ENCODE data around the gene LMO1. TPM values are rescaled to one million over a fixed set of nuclear protein-coding genes. Genes with fewer than 3 reads are reported as not detected.

LMO1 gene
- total RNA-seq, 2 experiments from 2014 or later, result not detected

DNA sequence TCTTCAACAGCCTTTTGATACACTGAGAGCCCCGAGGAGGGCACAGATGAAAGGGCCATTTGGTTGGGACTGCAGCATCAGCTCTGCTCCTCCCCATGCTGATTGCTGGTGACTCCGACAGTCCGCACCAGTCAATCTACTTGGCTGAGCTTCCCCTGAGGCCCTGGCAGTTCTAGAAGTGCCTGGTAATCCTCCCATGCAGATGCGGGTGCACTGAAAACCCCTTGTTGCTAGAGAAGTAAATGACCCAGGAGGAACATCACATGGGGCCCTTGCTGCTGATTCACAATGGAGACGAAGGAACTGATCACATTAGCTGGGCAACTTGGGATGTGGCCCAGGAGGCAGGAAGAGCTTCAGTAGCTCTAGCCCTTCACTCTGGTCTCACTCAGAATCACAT lies 59.7 kb downstream of the LMO1 start:
- no peak overlapping the region for H3K4me2 ChIP-seq (ENCODE audit: low read length)
- no peak overlapping the region for H3K4me3 ChIP-seq (ENCODE audit: low read depth, low read length, poor library complexity, severe bottlenecking)
- H3K9me2 ChIP-seq (ENCODE audit: insufficient read depth, low read length), result no peaks in the 10 kb centered on the region
- POLR2A ChIA-PET, result no interaction called here
- H3K27ac ChIP-seq (ENCODE audit: low read depth, low read length, poor library complexity, severe bottlenecking), result no peak overlapping the region
- intact Hi-C loops (cut with micrococcal nuclease; ENCODE audit: unreplicated experiment), result no loop called here
- no peak overlapping the region for H2AFZ ChIP-seq (ENCODE audit: low read length)
- CTCF ChIA-PET (ENCODE audit: unreplicated experiment), result no interaction called here
- H4K20me1 ChIP-seq (ENCODE audit: insufficient read depth, low read length), result no peaks in the 10 kb centered on the region
- H3K9me3 ChIP-seq (ENCODE audit: low read length), result no peaks in the 10 kb centered on the region
- no peaks in the 10 kb centered on the region for H3K36me3 ChIP-seq (ENCODE audit: insufficient read depth, low read length)
- no peak for TF ChIP-seq EZH2phosphoT487 (IDR thresholded peaks at IDR 0.05; ENCODE audit: borderline replicate concordance, low read depth, low read length)
- TF ChIP-seq, protein P1, sequence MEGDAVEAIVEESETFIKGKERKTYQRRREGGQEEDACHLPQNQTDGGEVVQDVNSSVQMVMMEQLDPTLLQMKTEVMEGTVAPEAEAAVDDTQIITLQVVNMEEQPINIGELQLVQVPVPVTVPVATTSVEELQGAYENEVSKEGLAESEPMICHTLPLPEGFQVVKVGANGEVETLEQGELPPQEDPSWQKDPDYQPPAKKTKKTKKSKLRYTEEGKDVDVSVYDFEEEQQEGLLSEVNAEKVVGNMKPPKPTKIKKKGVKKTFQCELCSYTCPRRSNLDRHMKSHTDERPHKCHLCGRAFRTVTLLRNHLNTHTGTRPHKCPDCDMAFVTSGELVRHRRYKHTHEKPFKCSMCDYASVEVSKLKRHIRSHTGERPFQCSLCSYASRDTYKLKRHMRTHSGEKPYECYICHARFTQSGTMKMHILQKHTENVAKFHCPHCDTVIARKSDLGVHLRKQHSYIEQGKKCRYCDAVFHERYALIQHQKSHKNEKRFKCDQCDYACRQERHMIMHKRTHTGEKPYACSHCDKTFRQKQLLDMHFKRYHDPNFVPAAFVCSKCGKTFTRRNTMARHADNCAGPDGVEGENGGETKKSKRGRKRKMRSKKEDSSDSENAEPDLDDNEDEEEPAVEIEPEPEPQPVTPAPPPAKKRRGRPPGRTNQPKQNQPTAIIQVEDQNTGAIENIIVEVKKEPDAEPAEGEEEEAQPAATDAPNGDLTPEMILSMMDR (conservative IDR thresholded peaks at IDR 0.05; ENCODE audit: low read length), result no peak
- H3K4me1 ChIP-seq (ENCODE audit: insufficient read depth, low read length, poor library complexity, severe bottlenecking), result no peaks in the 10 kb centered on the region
- BruUV-seq (replicated peaks), result no TSS peak
- DNase-seq (ENCODE audit: low spot score), result no peak
- no peaks in the 10 kb centered on the region for H3K79me2 ChIP-seq (ENCODE audit: insufficient read depth, low read depth, low read length)

DNA sequence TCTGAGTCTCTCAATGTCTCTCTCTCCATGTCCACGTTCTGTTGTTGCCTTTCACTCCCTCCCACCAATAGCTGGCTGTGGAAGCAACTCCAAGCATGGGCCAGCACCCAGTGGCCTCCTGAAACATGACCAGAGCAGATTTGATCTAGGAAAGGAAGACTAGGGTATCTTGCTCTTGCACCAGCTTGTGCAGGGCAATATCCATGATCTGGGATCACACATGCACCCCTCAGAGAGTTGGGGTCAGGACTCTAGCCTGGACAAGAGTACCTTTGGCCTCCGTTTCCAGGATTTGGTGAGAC lies 60.3 kb downstream of the LMO1 start:
- H3K4me2 ChIP-seq (ENCODE audit: low read length), result no peak overlapping the region
- ChIA-PET POLR2A (interaction anchor here (0.6 kb wide), 1 partner anchor 204 kb away, joined by 3 read pairs; no protein-coding TSS in a partner anchor), CTCF (ENCODE audit: unreplicated experiment) (no interaction called here)
- intact Hi-C loops (cut with micrococcal nuclease; ENCODE audit: unreplicated experiment), result no loop called here
- no peaks in the 10 kb centered on the region for H3K4me1 ChIP-seq (ENCODE audit: insufficient read depth, low read length, poor library complexity, severe bottlenecking)
- no peaks in the 10 kb centered on the region for H3K9me2 ChIP-seq (ENCODE audit: insufficient read depth, low read length)
- H4K20me1 ChIP-seq (ENCODE audit: insufficient read depth, low read length), result no peaks in the 10 kb centered on the region
- H3K79me2 ChIP-seq (ENCODE audit: insufficient read depth, low read depth, low read length), result no peaks in the 10 kb centered on the region
- H3K9me3 ChIP-seq (ENCODE audit: low read length), result no peaks in the 10 kb centered on the region
- H3K36me3 ChIP-seq (ENCODE audit: insufficient read depth, low read length), result no peaks in the 10 kb centered on the region
- H2AFZ ChIP-seq (ENCODE audit: low read length), result no peak overlapping the region
- BruUV-seq (replicated peaks), result no TSS peak
- no peak overlapping the region for H3K4me3 ChIP-seq (ENCODE audit: low read depth, low read length, poor library complexity, severe bottlenecking)
- H3K27ac ChIP-seq (ENCODE audit: low read depth, low read length, poor library complexity, severe bottlenecking), result no peak overlapping the region
- TF ChIP-seq, protein P1 (conservative IDR thresholded peaks at IDR 0.05; ENCODE audit: low read length), result no peak
- no peak for TF ChIP-seq EZH2phosphoT487 (IDR thresholded peaks at IDR 0.05; ENCODE audit: borderline replicate concordance, low read depth, low read length)
- DNase-seq (ENCODE audit: low spot score), result no peak

DNA sequence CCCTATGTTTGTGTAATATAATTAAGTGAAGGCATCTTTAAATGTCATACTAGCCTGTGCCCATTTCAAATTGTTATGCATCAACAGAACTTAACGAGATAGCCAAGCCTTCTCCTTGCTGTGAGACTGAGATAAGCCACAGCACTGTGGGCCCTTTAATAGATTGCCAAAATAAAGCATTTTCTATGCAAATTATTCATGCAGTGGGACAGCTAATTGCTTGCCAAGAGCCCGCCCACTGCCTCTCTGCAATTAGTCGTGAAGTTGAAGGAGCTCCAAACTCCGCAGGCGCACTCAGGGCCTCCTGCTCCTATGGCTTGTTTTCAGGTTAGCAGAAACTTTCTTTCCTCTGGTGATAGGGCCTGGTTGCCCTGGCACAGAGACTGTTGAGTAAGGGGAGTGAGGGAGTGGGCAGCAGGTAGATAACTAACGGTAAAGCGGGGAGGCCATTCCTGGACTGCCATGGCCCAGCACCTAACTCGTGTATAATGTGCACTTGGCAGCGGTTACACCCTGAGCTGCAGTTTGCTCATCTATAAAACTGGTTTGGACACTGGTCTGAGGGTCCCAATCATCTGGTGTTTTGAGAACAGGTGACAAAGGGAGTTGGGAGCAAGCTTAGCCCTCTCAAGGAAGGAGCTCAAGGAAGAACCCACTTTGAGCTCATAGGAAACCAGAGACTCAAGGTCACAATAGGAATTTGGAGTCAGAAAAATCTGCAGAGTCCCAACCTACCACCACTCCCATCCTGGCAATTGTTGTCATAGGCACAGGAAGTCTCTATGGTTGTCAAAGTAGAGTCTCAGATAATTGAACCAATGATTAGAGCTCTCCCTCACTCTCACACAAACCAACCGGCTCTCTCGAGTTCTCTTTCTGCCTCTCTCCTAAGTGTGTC lies 60.9 kb downstream of the LMO1 start:
- H3K27ac ChIP-seq (ENCODE audit: low read depth, low read length, poor library complexity, severe bottlenecking), result no peak overlapping the region
- no TSS peak for BruUV-seq (replicated peaks)
- H3K4me2 ChIP-seq (ENCODE audit: low read length), result no peak overlapping the region
- H3K4me3 ChIP-seq (ENCODE audit: low read depth, low read length, poor library complexity, severe bottlenecking), result no peak overlapping the region
- POLR2A ChIA-PET, result interaction anchor here (0.6 kb wide), 1 partner anchor 204 kb away, joined by 3 read pairs; no protein-coding TSS in a partner anchor
- DNase-seq (ENCODE audit: low spot score), result no peak
- H4K20me1 ChIP-seq (ENCODE audit: insufficient read depth, low read length), result no peaks in the 10 kb centered on the region
- H3K36me3 ChIP-seq (ENCODE audit: insufficient read depth, low read length), result no peaks in the 10 kb centered on the region
- no peaks in the 10 kb centered on the region for H3K79me2 ChIP-seq (ENCODE audit: insufficient read depth, low read depth, low read length)
- no peak for TF ChIP-seq EZH2phosphoT487 (IDR thresholded peaks at IDR 0.05; ENCODE audit: borderline replicate concordance, low read depth, low read length)
- TF ChIP-seq, protein P1 (conservative IDR thresholded peaks at IDR 0.05; ENCODE audit: low read length), result no peak
- no peaks in the 10 kb centered on the region for H3K9me3 ChIP-seq (ENCODE audit: low read length)
- H3K9me2 ChIP-seq (ENCODE audit: insufficient read depth, low read length), result no peaks in the 10 kb centered on the region
- no peak overlapping the region for H2AFZ ChIP-seq (ENCODE audit: low read length)
- intact Hi-C loops (cut with micrococcal nuclease; ENCODE audit: unreplicated experiment), result no loop called here
- no peaks in the 10 kb centered on the region for H3K4me1 ChIP-seq (ENCODE audit: insufficient read depth, low read length, poor library complexity, severe bottlenecking)
- CTCF ChIA-PET (ENCODE audit: unreplicated experiment), result no interaction called here

Measured in OCI-LY7 (cell line).